ENCODE data around the gene PHAF1. TPM values are rescaled to one million over a fixed set of nuclear protein-coding genes. Genes with fewer than 3 reads are reported as not detected.

The PHAF1 gene
- total RNA-seq, 1 experiment from 2014 or later = 18.7 TPM

DNA sequence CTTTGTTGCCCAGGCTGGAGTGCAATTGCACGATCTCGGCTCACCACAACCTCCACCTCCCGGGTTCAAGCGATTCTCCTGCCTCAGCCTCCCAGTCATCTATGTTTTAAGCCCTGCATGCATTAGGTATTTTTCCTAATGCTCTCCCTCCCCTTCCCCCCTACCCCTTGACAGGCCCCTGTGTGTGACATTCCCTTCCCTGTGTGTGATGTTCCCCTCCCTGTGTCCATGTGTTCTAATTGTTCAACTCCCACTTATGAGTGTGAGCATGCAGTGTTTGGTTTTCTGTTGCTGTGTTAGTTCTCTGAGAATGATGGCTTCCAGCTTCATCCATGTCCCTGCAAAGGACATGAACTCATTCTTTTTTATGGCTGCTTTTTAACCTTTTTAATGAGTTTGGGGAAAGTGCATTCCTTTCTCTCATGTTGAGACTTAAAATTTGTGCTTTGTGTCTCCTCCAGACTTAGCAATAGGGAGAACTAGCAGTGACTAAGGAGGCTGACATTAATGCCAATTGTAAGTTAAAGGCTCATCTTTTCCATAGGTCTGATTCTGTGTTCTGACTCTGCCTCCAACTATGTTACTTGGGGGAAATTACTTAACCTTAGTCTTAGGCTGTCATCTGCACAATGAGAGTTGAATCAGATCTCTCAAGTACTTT, 17.7 kb upstream of the PHAF1 start:
- Histone ChIP-seq H3K4me3 (no peak overlapping the region), H3K9me3 (replicated peaks) (no peaks in the 10 kb centered on the region), H3K36me3 (peaks cover 16% of the 10 kb centered on the region), H3K4me1 (replicated peaks) (peaks cover 58% of the 10 kb centered on the region), H3K27ac (no peak overlapping the region), H3K27me3 (replicated peaks) (no peaks in the 10 kb centered on the region)
- DNase-seq (ENCODE audit: low read depth in 1 of 2, low spot score in 2 of 2) = no peak

DNA sequence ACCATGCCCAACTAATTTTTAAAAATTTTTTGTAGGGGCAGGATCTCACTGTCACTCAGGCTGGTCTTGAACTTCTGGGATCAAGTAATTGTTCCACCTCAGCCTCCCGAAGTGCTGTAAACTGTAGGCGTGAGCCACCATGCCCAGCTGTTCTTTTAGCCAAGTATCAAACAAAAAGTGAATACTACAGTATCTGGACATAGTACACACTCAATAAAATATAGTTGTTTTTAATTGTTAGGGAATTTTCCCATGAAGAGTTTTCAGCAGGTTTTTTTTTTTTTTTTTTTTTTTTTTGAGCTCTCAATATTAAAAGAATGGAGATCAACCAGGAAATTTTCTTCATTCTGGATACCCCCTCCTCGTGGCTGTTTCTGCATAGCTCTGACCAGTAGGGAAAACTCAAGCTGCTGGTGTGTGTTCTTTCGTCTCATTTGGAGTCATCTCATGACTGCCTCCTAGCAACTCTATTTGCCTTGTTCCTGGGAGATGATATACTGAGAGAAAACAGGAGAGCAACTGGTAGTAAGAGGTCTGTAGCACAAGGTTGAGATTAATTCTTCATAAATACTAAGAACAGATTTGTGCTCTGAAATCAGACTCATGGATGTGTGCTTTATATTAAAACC, 16.5 kb upstream of the PHAF1 start:
- H3K9me3 ChIP-seq (replicated peaks) = no peaks in the 10 kb centered on the region
- H3K27ac ChIP-seq = no peak overlapping the region
- H3K36me3 ChIP-seq = peaks cover 17% of the 10 kb centered on the region
- no peak overlapping the region for H3K4me3 ChIP-seq
- H3K4me1 ChIP-seq (replicated peaks) = peaks cover 46% of the 10 kb centered on the region
- H3K27me3 ChIP-seq (replicated peaks) = no peaks in the 10 kb centered on the region
- no peak for DNase-seq (ENCODE audit: low read depth in 1 of 2, low spot score in 2 of 2)

DNA sequence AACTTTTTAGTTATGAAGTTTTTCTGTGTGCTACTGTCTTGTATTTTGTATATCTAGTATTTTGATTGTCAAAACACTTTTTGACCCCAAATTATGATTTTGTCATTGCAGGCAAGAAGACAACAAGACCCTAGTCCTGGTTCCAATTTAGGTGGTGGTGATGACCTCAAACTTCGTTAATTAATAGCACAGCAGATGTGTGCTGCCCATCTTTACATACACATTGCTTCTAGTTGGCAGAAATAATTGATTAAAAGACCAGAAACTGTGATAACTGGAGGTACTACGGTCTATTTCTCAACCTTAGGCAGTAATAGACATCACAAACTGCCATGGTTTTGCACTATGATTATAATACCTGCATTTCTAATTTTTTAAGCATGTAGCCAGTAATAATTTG, 11.1 kb upstream of the PHAF1 start:
- Histone ChIP-seq H3K27ac (no peak overlapping the region), H3K27me3 (replicated peaks) (no peaks in the 10 kb centered on the region), H3K36me3 (peaks cover 26% of the 10 kb centered on the region), H3K4me1 (replicated peaks) (peaks cover 8% of the 10 kb centered on the region), H3K4me3 (no peak overlapping the region), H3K9me3 (replicated peaks) (no peaks in the 10 kb centered on the region)
- no peak for DNase-seq (ENCODE audit: low read depth in 1 of 2, low spot score in 2 of 2)

DNA sequence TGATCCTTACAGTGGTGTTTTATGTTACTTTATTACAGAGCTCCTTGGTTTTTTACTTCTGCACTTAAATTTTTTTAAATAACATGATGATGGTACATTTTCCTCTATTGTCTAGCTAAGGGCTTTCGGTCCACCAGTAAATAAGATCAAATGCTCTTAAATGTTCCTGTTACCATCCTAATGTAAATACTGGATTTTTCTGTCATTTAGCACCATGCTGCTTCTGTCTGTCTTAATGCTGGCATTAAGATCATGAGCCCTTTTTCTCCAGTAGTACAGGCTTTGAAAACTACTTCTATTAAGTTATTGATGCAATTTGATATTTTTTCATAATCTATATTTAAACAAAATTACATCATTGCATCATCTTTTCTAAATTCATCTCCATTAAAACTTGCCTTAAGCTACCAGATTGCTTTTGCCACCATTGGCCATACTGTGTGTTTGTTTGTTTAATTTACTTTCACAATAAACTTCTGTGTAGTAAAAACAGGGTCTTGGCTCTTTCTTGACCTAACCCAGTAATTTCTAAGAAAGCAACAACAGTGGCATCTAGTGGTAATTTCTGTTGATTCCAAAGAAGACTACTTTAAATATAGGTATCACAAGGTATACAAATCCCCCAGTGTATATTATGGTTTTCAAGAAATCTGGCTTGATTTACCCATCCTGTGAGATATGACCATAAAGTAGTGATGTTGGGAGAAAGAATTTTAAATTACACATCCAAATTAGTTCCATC, 9.0 kb upstream of the PHAF1 start:
- peaks cover 8% of the 10 kb centered on the region for H3K4me1 ChIP-seq (replicated peaks)
- H3K9me3 ChIP-seq (replicated peaks) = no peaks in the 10 kb centered on the region
- H3K27me3 ChIP-seq (replicated peaks) = no peaks in the 10 kb centered on the region
- H3K36me3 ChIP-seq = peaks cover 26% of the 10 kb centered on the region
- DNase-seq (ENCODE audit: low read depth in 1 of 2, low spot score in 2 of 2) = peak in 1 of 2 experiments; percentile 50
- no peak overlapping the region for H3K27ac ChIP-seq
- no peak overlapping the region for H3K4me3 ChIP-seq

DNA sequence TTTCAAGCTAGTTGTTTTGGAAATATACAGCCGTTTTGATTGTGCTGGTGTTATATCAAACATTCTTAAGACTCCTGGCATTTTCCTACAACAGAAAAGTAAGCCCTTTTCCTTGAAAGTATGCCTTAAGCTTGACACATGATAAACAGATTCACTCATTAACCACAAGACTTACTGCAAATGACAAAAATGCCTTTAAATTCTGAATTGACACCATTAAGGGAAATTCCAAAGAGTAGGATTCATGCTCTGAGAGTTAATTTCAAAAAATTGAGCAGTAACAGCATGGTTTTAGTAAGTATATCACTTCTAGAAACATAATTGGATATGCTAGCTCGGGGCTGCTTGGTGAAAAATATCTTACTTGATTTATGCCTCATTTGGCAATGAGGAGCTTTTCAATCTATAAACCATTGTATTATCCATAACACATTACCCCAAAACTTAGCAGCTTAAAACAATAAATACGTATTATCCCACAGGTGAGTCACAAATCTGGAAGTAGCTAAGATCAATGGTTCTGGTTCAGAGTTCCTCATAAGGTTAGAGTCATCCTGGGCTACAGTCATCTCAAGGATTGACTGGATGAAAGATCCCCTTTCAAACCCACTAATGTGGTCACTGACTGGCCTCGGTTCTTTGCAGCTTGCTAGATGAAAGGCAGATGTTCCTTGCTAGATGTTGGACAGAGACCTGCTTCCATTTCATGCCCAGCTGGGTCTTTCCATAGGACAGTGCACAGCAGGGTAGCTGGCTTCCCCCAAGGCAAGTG, 8.2 kb upstream of the PHAF1 start:
- Histone ChIP-seq H3K9me3 (replicated peaks) (no peaks in the 10 kb centered on the region), H3K27ac (no peak overlapping the region), H3K4me3 (no peak overlapping the region), H3K36me3 (peaks cover 26% of the 10 kb centered on the region), H3K4me1 (replicated peaks) (peaks cover 8% of the 10 kb centered on the region), H3K27me3 (replicated peaks) (no peaks in the 10 kb centered on the region)
- no peak for DNase-seq (ENCODE audit: low read depth in 1 of 2, low spot score in 2 of 2)

DNA sequence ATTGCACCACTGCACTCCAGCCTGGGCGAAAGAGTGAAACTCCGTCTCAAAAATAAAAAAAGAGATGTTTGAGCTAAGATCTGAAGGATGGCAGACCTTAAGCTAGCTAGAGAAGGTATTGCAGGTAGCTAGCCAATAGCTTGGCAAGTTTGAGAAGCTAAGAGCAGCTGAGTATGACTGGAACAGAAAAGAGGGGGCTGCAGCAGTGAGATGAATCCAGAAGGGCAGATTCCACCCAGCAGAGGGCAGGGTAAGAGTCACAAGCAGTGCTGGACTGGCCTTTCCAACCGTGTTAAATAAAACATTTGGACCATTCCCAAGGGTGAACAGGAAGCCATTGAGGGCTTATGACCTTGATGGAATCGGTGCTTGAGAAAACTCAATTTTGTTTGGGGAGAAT, 5.7 kb upstream of the PHAF1 start:
- DNase-seq (ENCODE audit: low read depth in 1 of 2, low spot score in 2 of 2) = peak in 1 of 2 experiments; percentile 58
- peaks cover 8% of the 10 kb centered on the region for H3K4me1 ChIP-seq (replicated peaks)
- H3K27me3 ChIP-seq (replicated peaks) = no peaks in the 10 kb centered on the region
- no peak overlapping the region for H3K4me3 ChIP-seq
- H3K27ac ChIP-seq = no peak overlapping the region
- H3K9me3 ChIP-seq (replicated peaks) = no peaks in the 10 kb centered on the region
- H3K36me3 ChIP-seq = peaks cover 17% of the 10 kb centered on the region

DNA sequence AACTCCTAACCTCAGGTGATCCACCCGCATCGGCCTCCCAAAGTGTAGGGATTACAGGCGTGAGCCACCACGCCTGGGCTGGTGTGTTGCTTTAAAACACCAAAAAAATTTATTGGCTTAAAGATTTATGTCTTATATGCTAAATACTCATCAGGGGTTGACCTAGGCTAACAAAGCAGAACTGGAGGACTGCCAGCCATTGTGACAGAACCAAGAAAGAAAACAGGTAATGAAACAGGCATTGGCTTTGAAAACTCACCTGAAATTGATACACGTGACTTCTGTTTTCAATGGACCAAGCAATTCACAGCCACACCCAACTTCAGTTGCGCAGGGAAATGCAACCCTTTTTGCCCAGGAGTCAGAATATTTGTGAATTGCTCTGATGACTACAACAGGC, 4.9 kb upstream of the PHAF1 start:
- peaks cover 13% of the 10 kb centered on the region for H3K36me3 ChIP-seq
- no peak for DNase-seq (ENCODE audit: low read depth in 1 of 2, low spot score in 2 of 2)
- H3K27me3 ChIP-seq (replicated peaks) = no peaks in the 10 kb centered on the region
- H3K4me1 ChIP-seq (replicated peaks) = peaks cover 14% of the 10 kb centered on the region
- H3K9me3 ChIP-seq (replicated peaks) = no peaks in the 10 kb centered on the region
- H3K27ac ChIP-seq = no peak overlapping the region
- H3K4me3 ChIP-seq = no peak overlapping the region

DNA sequence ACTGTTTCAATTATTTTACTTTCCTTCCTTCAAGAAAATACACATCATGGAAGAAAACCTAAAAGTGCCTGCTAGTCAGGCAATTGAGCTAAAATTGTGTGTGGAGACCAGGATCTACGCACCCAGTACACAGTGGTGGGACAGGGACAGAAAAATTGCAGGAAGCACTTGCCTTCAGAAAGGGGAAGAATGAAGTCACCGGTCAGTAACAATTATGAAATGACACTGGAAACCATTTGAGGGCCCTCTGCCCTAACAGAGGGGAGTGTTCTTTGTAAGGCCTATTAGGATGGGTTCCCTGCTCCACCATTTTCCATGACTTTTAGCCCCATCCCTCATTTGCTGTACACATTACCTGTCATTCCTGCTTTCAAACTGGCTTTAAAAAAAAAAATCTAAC, 4.5 kb upstream of the PHAF1 start:
- no peaks in the 10 kb centered on the region for H3K9me3 ChIP-seq (replicated peaks)
- no peak for DNase-seq (ENCODE audit: low read depth in 1 of 2, low spot score in 2 of 2)
- H3K36me3 ChIP-seq = peaks cover 9% of the 10 kb centered on the region
- H3K27ac ChIP-seq = no peak overlapping the region
- peaks cover 14% of the 10 kb centered on the region for H3K4me1 ChIP-seq (replicated peaks)
- H3K27me3 ChIP-seq (replicated peaks) = no peaks in the 10 kb centered on the region
- no peak overlapping the region for H3K4me3 ChIP-seq

DNA sequence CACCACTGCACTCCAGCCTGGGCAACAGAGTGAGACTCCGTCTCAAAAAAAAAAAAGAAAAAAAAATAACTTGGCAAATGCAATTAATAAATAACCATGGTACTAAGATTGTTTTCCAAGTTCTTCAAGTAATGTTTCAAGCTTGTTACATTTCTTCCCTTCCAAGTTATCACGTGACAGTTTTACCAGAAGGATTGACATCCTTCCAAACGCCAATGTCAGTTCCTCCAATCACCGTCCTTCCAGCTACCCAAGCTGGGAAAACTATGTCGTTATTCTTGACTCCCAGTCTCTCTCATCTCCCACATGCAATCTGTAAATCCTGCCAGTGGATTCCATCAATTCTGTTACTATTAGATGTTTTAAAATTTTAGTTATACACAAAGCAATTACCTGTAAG, 3.9 kb upstream of the PHAF1 start:
- H3K27ac ChIP-seq = no peak overlapping the region
- H3K27me3 ChIP-seq (replicated peaks) = no peaks in the 10 kb centered on the region
- H3K9me3 ChIP-seq (replicated peaks) = no peaks in the 10 kb centered on the region
- no peak overlapping the region for H3K4me3 ChIP-seq
- H3K36me3 ChIP-seq = peaks cover 8% of the 10 kb centered on the region
- peaks cover 13% of the 10 kb centered on the region for H3K4me1 ChIP-seq (replicated peaks)
- no peak for DNase-seq (ENCODE audit: low read depth in 1 of 2, low spot score in 2 of 2)

DNA sequence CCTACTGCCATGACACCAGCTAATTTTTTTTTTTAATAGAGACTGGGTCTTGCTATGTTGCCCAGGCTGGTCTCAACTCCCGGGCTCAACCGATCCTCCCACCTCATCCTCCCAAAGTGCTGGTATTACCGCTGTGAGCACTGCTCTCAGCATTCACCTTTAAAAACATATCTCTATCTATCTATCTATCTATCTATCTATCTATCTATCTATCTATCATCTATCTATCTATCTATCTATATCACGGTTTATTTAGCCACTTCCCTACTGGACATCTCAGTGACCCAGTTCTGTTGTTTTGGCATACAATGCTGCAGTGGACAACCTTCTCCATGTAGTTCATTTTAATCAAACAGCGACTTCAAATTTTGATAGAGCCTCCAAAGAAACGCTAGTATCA, 1.3 kb upstream of the PHAF1 start:
- Histone ChIP-seq H3K27ac (no peak overlapping the region), H3K27me3 (replicated peaks) (no peaks in the 10 kb centered on the region), H3K4me1 (replicated peaks) (peaks cover 17% of the 10 kb centered on the region), H3K9me3 (replicated peaks) (no peaks in the 10 kb centered on the region), H3K4me3 (no peak overlapping the region), H3K36me3 (peaks cover 13% of the 10 kb centered on the region)
- no peak for DNase-seq (ENCODE audit: low read depth in 1 of 2, low spot score in 2 of 2)

DNA sequence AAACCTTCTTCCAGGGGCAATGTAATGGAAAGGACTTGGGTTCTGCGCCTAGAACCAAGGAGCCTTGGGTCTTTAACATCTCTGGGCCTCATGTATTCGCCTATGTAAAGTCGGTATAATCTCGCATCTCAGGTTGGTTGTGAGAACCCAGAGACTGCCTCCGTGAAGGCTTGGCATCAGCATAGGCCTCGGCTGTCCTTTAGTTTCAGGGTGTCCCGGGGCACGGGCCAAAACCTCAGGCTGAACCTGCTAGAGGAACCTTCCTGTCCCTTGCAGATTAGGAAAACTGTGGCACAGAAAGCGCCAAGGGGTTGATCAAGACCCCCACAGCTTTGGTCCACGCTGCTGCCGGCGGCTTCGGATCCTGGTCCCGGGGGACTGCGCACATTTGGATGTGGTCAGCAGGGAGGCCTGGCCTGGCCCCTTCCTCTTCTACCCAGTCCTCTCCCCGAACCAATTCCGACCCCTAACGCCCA, 772 bp upstream of the PHAF1 start:
- Histone ChIP-seq H3K27ac (no peak overlapping the region), H3K27me3 (replicated peaks) (no peaks in the 10 kb centered on the region), H3K4me3 (peak overlapping the region; percentile 70), H3K9me3 (replicated peaks) (no peaks in the 10 kb centered on the region), H3K4me1 (replicated peaks) (peaks cover 17% of the 10 kb centered on the region), H3K36me3 (peaks cover 13% of the 10 kb centered on the region)
- DNase-seq (ENCODE audit: low read depth in 1 of 2, low spot score in 2 of 2) = no peak

DNA sequence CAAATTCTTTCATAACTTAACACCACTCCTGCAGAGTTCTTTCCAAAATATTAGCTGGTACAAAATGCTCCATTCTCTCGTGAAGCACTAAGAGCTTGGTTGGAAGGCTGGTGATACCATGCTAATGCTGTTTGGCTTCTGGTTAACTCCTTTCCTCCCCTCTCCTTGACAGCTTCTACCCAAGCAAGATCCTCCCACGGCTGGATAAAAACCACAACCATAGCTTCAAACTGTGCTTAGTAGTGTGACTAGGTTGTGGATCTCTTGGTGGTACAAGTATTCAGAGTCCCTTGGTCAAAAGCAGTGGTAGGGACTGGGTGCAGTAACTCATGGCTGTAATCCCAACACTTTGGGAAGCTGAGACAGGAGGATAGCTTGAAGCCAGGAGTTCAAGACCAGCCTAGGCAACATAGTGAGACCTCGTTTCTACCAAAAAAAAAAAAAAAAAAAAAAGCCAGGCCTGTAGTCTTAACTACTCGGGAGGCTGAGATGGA, 2.3 kb downstream of the PHAF1 start:
- Histone ChIP-seq H3K36me3 (peaks cover 26% of the 10 kb centered on the region; the same call in 1 of the 2 replicates), H3K4me1 (replicated peaks) (peaks cover 35% of the 10 kb centered on the region), H3K4me3 (no peak overlapping the region), H3K27me3 (replicated peaks) (no peaks in the 10 kb centered on the region), H3K27ac (no peak overlapping the region), H3K9me3 (replicated peaks) (no peaks in the 10 kb centered on the region)
- DNase-seq (ENCODE audit: low read depth in 1 of 2, low spot score in 2 of 2) = no peak

DNA sequence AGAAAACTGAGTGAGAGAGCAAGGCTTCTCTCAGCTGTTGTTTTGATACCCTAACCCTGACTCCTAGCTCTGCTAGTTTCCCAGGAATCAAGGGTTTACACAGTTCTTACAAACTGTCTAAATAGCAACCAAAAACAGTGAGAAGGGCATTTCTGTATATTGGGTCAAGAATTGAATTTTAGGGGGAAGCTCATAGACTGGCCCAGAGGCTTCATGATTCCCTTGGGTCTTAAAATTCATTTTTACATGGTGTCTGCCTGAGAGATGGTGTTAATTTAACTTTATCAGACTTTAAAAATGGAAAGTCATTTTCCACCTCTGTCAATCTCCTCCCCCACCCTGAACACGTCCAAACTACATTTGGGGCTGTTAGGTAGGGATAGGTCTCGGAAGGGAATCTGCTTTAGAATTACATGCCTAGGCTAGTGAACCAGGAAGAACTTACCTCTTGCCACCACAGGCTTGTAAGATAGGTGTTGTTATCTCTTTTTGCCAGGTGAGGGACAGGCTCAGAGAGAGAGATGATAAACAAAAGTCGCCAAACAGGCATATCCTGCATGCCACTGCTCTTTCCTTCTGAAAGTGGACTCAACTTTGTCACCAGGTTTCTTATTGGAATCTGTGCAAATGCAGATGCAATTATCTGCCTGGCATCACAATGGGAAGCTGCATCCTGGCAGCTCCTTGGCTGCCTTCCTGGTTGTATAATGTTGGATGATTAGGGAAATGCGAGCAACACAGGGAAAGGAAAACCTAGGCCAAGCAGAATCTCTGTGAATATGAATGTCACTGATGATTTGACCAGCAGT, 3.1 kb downstream of the PHAF1 start:
- Histone ChIP-seq H3K4me3 (no peak overlapping the region), H3K27ac (no peak overlapping the region), H3K4me1 (replicated peaks) (peaks cover 35% of the 10 kb centered on the region), H3K36me3 (peaks cover 29% of the 10 kb centered on the region; the same call in 1 of the 2 replicates), H3K27me3 (replicated peaks) (no peaks in the 10 kb centered on the region), H3K9me3 (replicated peaks) (no peaks in the 10 kb centered on the region)
- DNase-seq (ENCODE audit: low read depth in 1 of 2, low spot score in 2 of 2) = no peak

Data from SJSA1 (cell line).